Nucleus accumbens (tissue), 56 donors: ENCODE results near the gene ANAPC10.
"Not testable (repeated sequence)": the region's sequence is repeated elsewhere in the genome, so short reads cannot be mapped to it uniquely, and the experiment has no call there.

Experiments used
- DNase-seq, 56 donors: peaks; one replicate each; lab custom pipeline; 2025; lab: John Stamatoyannopoulos, UW

The ANAPC10 gene

GRCh38 chr4:145014365-145014764, 83.6 kb downstream of the ANAPC10 start:
- no peak for DNase-seq

GRCh38 chr4:145012841-145013240, 85.2 kb downstream of the ANAPC10 start:
- DNase-seq = no peak

- DNase-seq = no peak
Observed at GRCh38 chr4:145011636-145012035, 86.4 kb downstream of the ANAPC10 start.

- not testable (repeated sequence) for DNase-seq
Observed at GRCh38 chr4:145010315-145010714, 87.7 kb downstream of the ANAPC10 start.

DNA sequence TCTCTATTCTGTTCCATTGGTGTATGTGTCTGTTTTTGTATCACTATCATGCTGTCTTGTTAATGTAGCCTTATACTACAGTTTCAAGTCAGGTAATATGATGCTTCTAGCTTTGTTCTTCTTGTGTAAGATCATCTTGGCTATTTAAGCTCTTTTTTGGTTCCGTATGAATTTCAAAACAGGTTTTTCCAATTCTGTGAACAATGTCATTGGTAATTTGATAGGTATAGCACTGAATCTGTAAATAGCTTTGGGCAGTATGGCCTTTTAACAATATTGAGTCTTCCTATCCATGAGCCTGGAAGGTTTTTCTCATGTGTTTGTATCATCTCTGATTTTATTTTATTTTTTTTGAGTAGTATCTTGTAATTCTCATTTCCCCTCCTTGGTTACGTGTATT, 94.3 kb downstream of the ANAPC10 start:
- DNase-seq = no peak

GRCh38 chr4:145001635-145002034, 96.4 kb downstream of the ANAPC10 start:
- DNase-seq = no peak

DNA sequence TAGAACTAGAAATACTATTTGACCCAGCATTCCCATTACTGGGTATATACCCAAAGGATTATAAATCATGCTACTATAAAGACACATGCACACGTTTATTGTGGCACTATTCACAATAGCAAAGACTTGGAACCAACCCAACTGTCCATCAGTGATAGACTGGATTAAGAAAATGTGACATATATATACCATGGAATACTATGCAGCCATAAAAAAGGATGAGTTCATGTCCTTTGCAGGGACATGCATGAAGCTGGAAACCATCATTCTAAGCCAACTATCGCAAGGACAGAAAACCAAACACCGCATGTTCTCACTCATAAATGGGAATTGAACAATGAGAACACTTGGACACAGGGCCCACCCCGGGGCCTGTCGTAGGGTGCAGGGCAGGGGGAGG, 97.3 kb downstream of the ANAPC10 start:
- DNase-seq = not testable (repeated sequence)

DNA sequence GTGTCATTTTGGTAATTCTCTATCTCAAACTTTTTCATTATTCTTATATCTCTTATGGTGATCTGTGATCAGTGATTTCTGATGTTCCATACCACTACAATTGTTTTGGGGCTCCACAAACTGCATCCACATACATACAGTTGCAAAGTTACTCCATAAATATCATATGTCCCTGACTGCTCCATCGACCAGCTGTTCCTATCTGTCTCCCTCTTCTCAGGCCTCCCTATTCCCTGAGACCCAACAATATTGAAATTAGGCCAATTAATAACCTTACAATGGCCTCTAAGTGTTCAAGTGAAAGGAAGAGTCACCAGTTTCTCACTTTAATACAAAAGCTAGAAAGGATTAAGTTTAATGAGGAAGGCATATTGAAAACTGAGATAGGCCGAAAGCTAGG, 108.7 kb downstream of the ANAPC10 start:
- DNase-seq = no peak

DNA sequence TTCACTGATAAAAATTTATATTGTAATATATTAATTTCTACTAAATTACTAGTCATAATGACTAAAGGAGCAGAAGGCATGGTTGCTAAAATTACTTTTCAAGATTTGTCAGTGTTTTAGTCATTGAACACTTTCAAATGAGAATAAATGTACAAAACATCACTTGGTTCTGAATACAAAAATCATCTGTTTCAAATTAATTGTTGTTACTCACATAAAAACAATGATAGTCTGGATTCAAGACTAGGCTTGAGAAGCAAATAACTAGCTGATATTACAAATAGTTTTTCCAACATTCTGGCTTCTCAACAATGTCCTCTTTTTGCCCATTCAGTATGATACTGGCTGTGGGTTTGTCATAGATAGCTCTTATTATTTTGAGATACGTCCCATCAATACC, 112.5 kb downstream of the ANAPC10 start:
- no peak for DNase-seq

- no peak for DNase-seq
Observed at GRCh38 chr4:144985014-144985413, 113.0 kb downstream of the ANAPC10 start.

GRCh38 chr4:144984241-144984640, 113.8 kb downstream of the ANAPC10 start:
- no peak for DNase-seq

DNA sequence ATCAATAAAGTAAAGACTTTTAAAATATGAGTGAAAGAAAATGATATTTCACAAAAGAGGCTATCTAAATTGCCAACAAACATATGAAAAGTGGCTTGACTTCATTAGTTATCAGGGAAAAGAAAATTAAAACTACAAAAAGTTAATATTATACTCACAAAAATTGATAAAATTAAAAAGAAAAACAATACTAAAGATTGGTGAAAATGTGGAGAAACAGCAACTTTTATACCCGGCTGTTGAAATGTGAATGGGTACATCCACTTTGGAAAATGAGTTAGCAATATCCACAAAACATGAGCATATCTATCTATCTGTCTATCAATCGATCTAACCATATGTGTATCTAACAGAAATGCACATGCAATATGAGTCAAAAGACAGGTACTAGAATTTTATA, 122.3 kb downstream of the ANAPC10 start:
- DNase-seq = no peak

DNA sequence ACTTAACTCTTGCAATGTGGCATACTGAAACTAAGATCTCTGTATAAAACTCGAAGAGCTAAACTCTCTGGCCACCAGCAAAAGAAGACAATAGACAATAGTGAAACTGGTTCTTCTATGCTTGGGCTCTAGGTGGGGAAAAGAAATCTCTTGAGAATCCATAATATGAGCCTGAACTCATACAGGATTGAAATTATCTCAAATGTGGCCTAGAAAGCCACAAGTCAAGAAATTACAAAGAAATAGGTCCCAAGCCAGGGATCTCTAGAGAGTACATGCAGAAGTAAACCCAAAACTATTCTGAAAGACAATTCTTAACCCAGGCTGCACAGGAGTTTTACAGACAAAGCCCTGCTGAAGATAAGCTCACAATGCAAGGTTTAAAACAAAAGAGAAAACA, 127.4 kb downstream of the ANAPC10 start:
- no peak for DNase-seq

DNA sequence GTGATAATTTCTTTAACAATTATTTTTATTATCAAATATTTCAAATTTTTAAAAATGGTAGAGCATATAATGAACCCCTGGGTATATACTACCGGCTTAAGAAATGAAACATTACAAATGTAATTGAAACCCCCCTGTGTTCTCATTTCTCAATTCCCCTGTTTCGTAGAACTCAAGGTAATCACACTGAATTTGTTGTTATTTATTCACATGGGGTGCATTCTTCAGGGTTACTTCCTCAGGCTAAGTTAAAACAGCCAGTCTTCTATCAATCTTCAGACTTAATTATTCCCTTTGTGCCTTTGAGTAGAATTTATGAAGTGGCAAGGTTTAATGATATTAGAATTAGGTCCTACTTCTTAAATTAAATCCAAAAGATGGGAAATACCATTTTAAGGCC, 128.2 kb downstream of the ANAPC10 start:
- DNase-seq = no peak

- DNase-seq = no peak
Observed at GRCh38 chr4:144968606-144969005, 129.4 kb downstream of the ANAPC10 start.

DNA sequence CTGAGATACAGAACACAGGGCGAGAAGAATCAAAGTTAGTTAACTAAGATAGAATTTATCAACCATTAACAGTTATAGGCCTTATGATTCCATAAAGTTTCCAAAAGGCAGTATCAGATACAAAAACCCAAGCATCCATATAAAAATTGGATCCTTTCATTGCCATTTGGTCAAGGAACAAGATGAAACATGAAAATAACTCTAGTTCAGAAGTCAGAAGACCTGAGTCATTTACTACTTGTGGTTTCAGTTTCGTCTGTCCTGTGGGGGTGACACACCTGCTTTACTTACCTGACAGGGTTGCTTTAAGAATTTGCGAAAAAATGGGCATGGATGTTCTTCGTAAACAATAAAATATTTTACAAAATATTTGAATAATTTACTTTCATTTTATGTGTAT, 130.8 kb downstream of the ANAPC10 start:
- DNase-seq = no peak

GRCh38 chr4:144962300-144962699, 135.7 kb downstream of the ANAPC10 start:
- no peak for DNase-seq

GRCh38 chr4:144955104-144955503, 142.9 kb downstream of the ANAPC10 start:
- no peak for DNase-seq

GRCh38 chr4:144954230-144954629, 143.8 kb downstream of the ANAPC10 start:
- no peak for DNase-seq

DNA sequence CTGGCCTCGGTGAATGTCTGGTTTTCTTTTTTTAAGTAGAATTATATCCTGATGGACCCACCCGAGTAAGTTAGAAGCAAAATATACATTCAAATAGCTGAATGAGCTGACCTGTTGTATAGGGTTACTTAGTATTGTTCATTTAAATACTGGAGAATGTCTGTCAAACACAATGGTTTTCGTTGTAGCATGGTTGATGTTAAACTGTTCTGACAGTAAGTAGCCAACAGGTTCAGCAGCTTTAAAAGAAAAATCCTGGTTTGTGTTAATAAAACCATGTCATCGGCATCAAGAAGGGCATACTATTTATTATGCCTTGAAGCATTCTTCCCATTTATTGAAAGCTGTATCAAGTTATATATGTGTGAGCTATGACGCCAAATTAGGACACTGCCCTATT, 149.6 kb downstream of the ANAPC10 start:
- no peak for DNase-seq

- DNase-seq = no peak
Observed at GRCh38 chr4:144948009-144948408, 150.0 kb downstream of the ANAPC10 start.
